ENCODE results near the gene CRLF3. TPM values are rescaled to one million over a fixed set of nuclear protein-coding genes. Genes with fewer than 3 reads are reported as not detected.

Gene CRLF3
- total and polyA plus RNA-seq, 2 donors (not counting 1 experiment from before 2014, with no cell fraction given), result 12.6 to 16.7 TPM

GRCh38 chr17:30808785-30809286 is 15.7 kb downstream of the CRLF3 start:
- Histone ChIP-seq H3K36me3 (ENCODE audit: control insufficient read depth, insufficient read depth, low read length) (no peaks in the 10 kb centered on the region), H3K27ac (ENCODE audit: insufficient read depth, low read length) (no peak overlapping the region), H4K20me1 (ENCODE audit: control insufficient read depth, extremely low read depth, insufficient read depth, low read length) (no peaks in the 10 kb centered on the region), H3K9ac (ENCODE audit: insufficient read depth, low read length) (no peak overlapping the region), H3K27me3 (ENCODE audit: control insufficient read depth, insufficient read depth, low read length) (no peaks in the 10 kb centered on the region), H3K79me2 (ENCODE audit: control insufficient read depth, insufficient read depth, low read length) (no peaks in the 10 kb centered on the region), H3K9me3 (ENCODE audit: control insufficient read depth, insufficient read depth, low read depth, low read length) (no peaks in the 10 kb centered on the region), H2AFZ (ENCODE audit: low read length) (no peak overlapping the region), H3K4me1 (ENCODE audit: control insufficient read depth, extremely low read depth, insufficient read depth, low read length) (no peaks in the 10 kb centered on the region), H3K4me3 (replicated peaks in 1 of 4; ENCODE audit: control extremely low read depth in 1 of 4, insufficient read depth in 1 of 4, low read depth in 3 of 4, low read length in 4 of 4) (no peak overlapping the region), H3K4me2 (ENCODE audit: extremely low read depth, insufficient read depth, low read length) (no peak overlapping the region)
- TF ChIP-seq EZH2 (IDR thresholded peaks at IDR 0.05; ENCODE audit: low read length, missing control alignments) (no peak), CTCF (conservative IDR thresholded peaks at IDR 0.05 in 1 of 2, IDR thresholded peaks at IDR 0.05 in 1 of 2; ENCODE audit: low read depth in 1 of 2, low read length in 2 of 2) (no peak)
- DNase-seq (ENCODE audit: low read depth in 2 of 2), result no peak

- no peak overlapping the region for H3K4me2 ChIP-seq (ENCODE audit: extremely low read depth, insufficient read depth, low read length)
- no peak overlapping the region for H2AFZ ChIP-seq (ENCODE audit: low read length)
- no peaks in the 10 kb centered on the region for H4K20me1 ChIP-seq (ENCODE audit: control insufficient read depth, extremely low read depth, insufficient read depth, low read length)
- no peak for DNase-seq (ENCODE audit: low read depth in 2 of 2)
- H3K4me3 ChIP-seq (replicated peaks in 1 of 4; ENCODE audit: control extremely low read depth in 1 of 4, insufficient read depth in 1 of 4, low read depth in 3 of 4, low read length in 4 of 4), result no peak overlapping the region
- H3K9me3 ChIP-seq (ENCODE audit: control insufficient read depth, insufficient read depth, low read depth, low read length), result no peaks in the 10 kb centered on the region
- no peak for TF ChIP-seq CTCF (conservative IDR thresholded peaks at IDR 0.05 in 1 of 2, IDR thresholded peaks at IDR 0.05 in 1 of 2; ENCODE audit: low read depth in 1 of 2, low read length in 2 of 2)
- no peak for TF ChIP-seq EZH2 (IDR thresholded peaks at IDR 0.05; ENCODE audit: low read length, missing control alignments)
- no peaks in the 10 kb centered on the region for H3K36me3 ChIP-seq (ENCODE audit: control insufficient read depth, insufficient read depth, low read length)
- H3K27ac ChIP-seq (ENCODE audit: insufficient read depth, low read length), result no peak overlapping the region
- no peaks in the 10 kb centered on the region for H3K4me1 ChIP-seq (ENCODE audit: control insufficient read depth, extremely low read depth, insufficient read depth, low read length)
- H3K79me2 ChIP-seq (ENCODE audit: control insufficient read depth, insufficient read depth, low read length), result no peaks in the 10 kb centered on the region
- no peak overlapping the region for H3K9ac ChIP-seq (ENCODE audit: insufficient read depth, low read length)
- H3K27me3 ChIP-seq (ENCODE audit: control insufficient read depth, insufficient read depth, low read length), result no peaks in the 10 kb centered on the region
Observed at GRCh38 chr17:30807896-30808295, 16.6 kb downstream of the CRLF3 start.

GRCh38 chr17:30805944-30806456 is 18.5 kb downstream of the CRLF3 start:
- Histone ChIP-seq H3K9ac (ENCODE audit: insufficient read depth, low read length) (no peak overlapping the region), H3K36me3 (ENCODE audit: control insufficient read depth, insufficient read depth, low read length) (no peaks in the 10 kb centered on the region), H3K9me3 (ENCODE audit: control insufficient read depth, insufficient read depth, low read depth, low read length) (no peaks in the 10 kb centered on the region), H3K27me3 (ENCODE audit: control insufficient read depth, insufficient read depth, low read length) (no peaks in the 10 kb centered on the region), H3K4me2 (ENCODE audit: extremely low read depth, insufficient read depth, low read length) (no peak overlapping the region), H3K4me1 (ENCODE audit: control insufficient read depth, extremely low read depth, insufficient read depth, low read length) (no peaks in the 10 kb centered on the region), H2AFZ (ENCODE audit: low read length) (no peak overlapping the region), H3K4me3 (replicated peaks in 1 of 4; ENCODE audit: control extremely low read depth in 1 of 4, insufficient read depth in 1 of 4, low read depth in 3 of 4, low read length in 4 of 4) (no peak overlapping the region), H3K27ac (ENCODE audit: insufficient read depth, low read length) (no peak overlapping the region), H3K79me2 (ENCODE audit: control insufficient read depth, insufficient read depth, low read length) (no peaks in the 10 kb centered on the region), H4K20me1 (ENCODE audit: control insufficient read depth, extremely low read depth, insufficient read depth, low read length) (no peaks in the 10 kb centered on the region)
- TF ChIP-seq CTCF (conservative IDR thresholded peaks at IDR 0.05 in 1 of 2, IDR thresholded peaks at IDR 0.05 in 1 of 2; ENCODE audit: low read depth in 1 of 2, low read length in 2 of 2), result peak in 1 of 2 donors; percentile 10
- no peak for TF ChIP-seq EZH2 (IDR thresholded peaks at IDR 0.05; ENCODE audit: low read length, missing control alignments)
- no peak for DNase-seq (ENCODE audit: low read depth in 2 of 2)

All from fibroblast of lung (primary cell).